ENCODE data around the gene NDRG4. TPM values are rescaled to one million over a fixed set of nuclear protein-coding genes. Genes with fewer than 3 reads are reported as not detected.

The NDRG4 gene
- total RNA-seq, 1 experiment from 2014 or later: 11.9 TPM

DNA sequence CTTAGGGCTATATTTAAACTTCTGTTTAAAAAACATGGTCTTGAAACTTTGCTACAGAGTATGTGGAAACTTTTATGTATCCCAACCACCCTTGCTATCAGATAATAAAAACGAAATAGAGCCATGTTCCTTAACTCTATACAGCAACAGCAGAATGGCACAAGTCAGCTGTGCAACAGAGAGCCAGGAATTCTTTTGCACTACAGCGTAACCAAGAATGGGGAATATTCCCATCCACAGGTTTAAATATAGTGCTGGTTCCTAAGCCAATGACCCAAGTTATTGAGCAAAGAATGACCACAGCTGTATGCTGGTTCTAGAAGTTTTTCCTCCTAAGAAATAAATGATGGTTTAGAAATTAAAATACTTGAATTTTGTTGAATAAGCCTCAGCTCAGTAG lies 48.4 kb downstream of the NDRG4 start:
- no peak overlapping the region for H2AFZ ChIP-seq (ENCODE audit: low read length)
- H3K9me2 ChIP-seq (replicated peaks; ENCODE audit: insufficient read depth, low read length): no peaks in the 10 kb centered on the region
- H3K4me1 ChIP-seq (ENCODE audit: low read length): no peaks in the 10 kb centered on the region
- no peaks in the 10 kb centered on the region for H4K20me1 ChIP-seq (ENCODE audit: insufficient read depth, low read depth, low read length)
- no peaks in the 10 kb centered on the region for H3K27me3 ChIP-seq (ENCODE audit: low read length)
- no peak overlapping the region for H3K27ac ChIP-seq (ENCODE audit: low read length)
- no peak for DNase-seq
- H3K4me2 ChIP-seq (ENCODE audit: low read depth, low read length, poor library complexity, severe bottlenecking): no peak overlapping the region
- H3K9ac ChIP-seq (ENCODE audit: low read length): no peak overlapping the region
- peaks cover 93% of the 10 kb centered on the region for H3K36me3 ChIP-seq (ENCODE audit: insufficient read depth, low read length)
- no peak overlapping the region for H3K4me3 ChIP-seq (ENCODE audit: low read length)
- H3K9me3 ChIP-seq (ENCODE audit: low read length): no peaks in the 10 kb centered on the region
- H3K79me2 ChIP-seq (ENCODE audit: low read length): peaks cover 40% of the 10 kb centered on the region

GRCh38 chr16:58551496-58551895 lies 51.6 kb downstream of the NDRG4 start:
- no peaks in the 10 kb centered on the region for H3K9me3 ChIP-seq (ENCODE audit: low read length)
- DNase-seq: no peak
- no peaks in the 10 kb centered on the region for H3K4me1 ChIP-seq (ENCODE audit: low read length)
- no peak overlapping the region for H3K9ac ChIP-seq (ENCODE audit: low read length)
- no peak overlapping the region for H2AFZ ChIP-seq (ENCODE audit: low read length)
- H4K20me1 ChIP-seq (ENCODE audit: insufficient read depth, low read depth, low read length): no peaks in the 10 kb centered on the region
- H3K36me3 ChIP-seq (ENCODE audit: insufficient read depth, low read length): peaks cover 85% of the 10 kb centered on the region
- H3K4me2 ChIP-seq (ENCODE audit: low read depth, low read length, poor library complexity, severe bottlenecking): no peak overlapping the region
- no peak overlapping the region for H3K4me3 ChIP-seq (ENCODE audit: low read length)
- H3K79me2 ChIP-seq (ENCODE audit: low read length): peaks cover 41% of the 10 kb centered on the region
- H3K27ac ChIP-seq (ENCODE audit: low read length): no peak overlapping the region
- no peaks in the 10 kb centered on the region for H3K27me3 ChIP-seq (ENCODE audit: low read length)
- H3K9me2 ChIP-seq (replicated peaks; ENCODE audit: insufficient read depth, low read length): no peaks in the 10 kb centered on the region

- Histone ChIP-seq H3K4me3 (ENCODE audit: low read length) (no peak overlapping the region), H3K27me3 (ENCODE audit: low read length) (no peaks in the 10 kb centered on the region), H3K9ac (ENCODE audit: low read length) (no peak overlapping the region), H3K36me3 (ENCODE audit: insufficient read depth, low read length) (peaks cover 79% of the 10 kb centered on the region), H3K4me1 (ENCODE audit: low read length) (no peaks in the 10 kb centered on the region), H2AFZ (ENCODE audit: low read length) (no peak overlapping the region), H3K9me2 (replicated peaks; ENCODE audit: insufficient read depth, low read length) (no peaks in the 10 kb centered on the region), H4K20me1 (ENCODE audit: insufficient read depth, low read depth, low read length) (peaks cover 6% of the 10 kb centered on the region; the same call in 1 of the 2 replicates), H3K27ac (ENCODE audit: low read length) (no peak overlapping the region), H3K9me3 (ENCODE audit: low read length) (no peaks in the 10 kb centered on the region), H3K4me2 (ENCODE audit: low read depth, low read length, poor library complexity, severe bottlenecking) (no peak overlapping the region), H3K79me2 (ENCODE audit: low read length) (peaks cover 51% of the 10 kb centered on the region)
- DNase-seq: no peak
Observed at GRCh38 chr16:58556678-58557077, 56.7 kb downstream of the NDRG4 start.

Small RNA genes within 50 kb of the gene (small RNA-seq; reads per million reads assigned to genes)
- gene RNU6-103P (not detected), gene SNORA46 (91.3 reads per million, percentile 99 among the genes with 10 or more reads in this experiment), gene SNORA50A (not detected)

Other genes with a start within 250 kb of the NDRG4 start
- gene PRSS54, start 205.1 kb upstream of the NDRG4 start, total RNA-seq (2014; rRNA removed; shearing (Covaris generic); ENCODE audit: low replicate concordance): not detected in 2 replicates
- gene GINS3, start 107.7 kb upstream of the NDRG4 start, total RNA-seq (2014; rRNA removed; shearing (Covaris generic); ENCODE audit: low replicate concordance): 17.7 and 24.2 TPM in 2 replicates
- gene SETD6, start 15.4 kb downstream of the NDRG4 start, total RNA-seq (2014; rRNA removed; shearing (Covaris generic); ENCODE audit: low replicate concordance): 2.9 and 5.6 TPM in 2 replicates
- gene CNOT1, start 129.7 kb downstream of the NDRG4 start, total RNA-seq (2014; rRNA removed; shearing (Covaris generic); ENCODE audit: low replicate concordance): 145 and 299 TPM in 2 replicates
- gene SLC38A7, start 184.6 kb downstream of the NDRG4 start, total RNA-seq (2014; rRNA removed; shearing (Covaris generic); ENCODE audit: low replicate concordance): 6.4 and 6.7 TPM in 2 replicates
- gene GOT2, start 234.2 kb downstream of the NDRG4 start, total RNA-seq (2014; rRNA removed; shearing (Covaris generic); ENCODE audit: low replicate concordance): 72.9 and 97.5 TPM in 2 replicates

Measured in Karpas-422 (cell line).